GM21737 (cell line): ENCODE results near the gene GMDS.

Experiments used
- ATAC-seq: cut with Tn5 transposase; IDR thresholded peaks from one replicate; pipeline ENCODE4 v1.9.1; 2021; ENCODE audit warnings: mild to moderate bottlenecking, moderate library complexity; ENCODE audit not compliant: unreplicated experiment

Gene GMDS

GRCh38 chr6:1910621-1911407 is 334.6 kb downstream of the GMDS start:
- no peak for ATAC-seq

GRCh38 chr6:1908784-1909183 is 336.6 kb downstream of the GMDS start:
- ATAC-seq: no peak

- ATAC-seq: no peak
Measured at GRCh38 chr6:1906609-1907008, 338.8 kb downstream of the GMDS start.

- ATAC-seq: no peak
Measured at GRCh38 chr6:1906014-1906413, 339.4 kb downstream of the GMDS start.

- ATAC-seq: no peak
Measured at GRCh38 chr6:1904898-1905297, 340.5 kb downstream of the GMDS start.

- ATAC-seq: no peak
Measured at GRCh38 chr6:1904466-1904799, 341.0 kb downstream of the GMDS start.

- ATAC-seq: no peak
Measured at GRCh38 chr6:1903780-1904465, 341.5 kb downstream of the GMDS start.

- no peak for ATAC-seq
Measured at GRCh38 chr6:1901556-1901955, 343.8 kb downstream of the GMDS start.

GRCh38 chr6:1896897-1897296 is 348.5 kb downstream of the GMDS start:
- no peak for ATAC-seq

GRCh38 chr6:1895721-1896120 is 349.7 kb downstream of the GMDS start:
- no peak for ATAC-seq

GRCh38 chr6:1894954-1895353 is 350.5 kb downstream of the GMDS start:
- ATAC-seq: no peak

GRCh38 chr6:1893470-1894130 is 351.8 kb downstream of the GMDS start:
- ATAC-seq: no peak

GRCh38 chr6:1892716-1893115 is 352.7 kb downstream of the GMDS start:
- ATAC-seq: no peak

- no peak for ATAC-seq
Measured at GRCh38 chr6:1890987-1891386, 354.4 kb downstream of the GMDS start.

- ATAC-seq: no peak
Measured at GRCh38 chr6:1890071-1890470, 355.3 kb downstream of the GMDS start.

GRCh38 chr6:1885576-1886011 is 359.8 kb downstream of the GMDS start:
- ATAC-seq: no peak

- no peak for ATAC-seq
Measured at GRCh38 chr6:1884313-1884712, 361.1 kb downstream of the GMDS start.

- ATAC-seq: no peak
Measured at GRCh38 chr6:1878330-1878729, 367.1 kb downstream of the GMDS start.

GRCh38 chr6:1873781-1874180 is 371.6 kb downstream of the GMDS start:
- ATAC-seq: no peak

- no peak for ATAC-seq
Measured at GRCh38 chr6:1872649-1873131, 372.7 kb downstream of the GMDS start.

GRCh38 chr6:1871724-1872315 is 373.6 kb downstream of the GMDS start:
- ATAC-seq: no peak
